OCI-LY3 (cell line): ENCODE data around the gene PRPH.

Experiments
- CTCF ChIP-seq: fragments of 200-600, 300-600 bp; sonication (generic); IDR thresholded peaks from 2 replicates; pipeline ENCODE4 v1.5.1; 2014; ENCODE audit warnings: antibody characterized with exemption, low read length, low read depth
- EZH2phosphoT487 ChIP-seq: fragments of 200-600 bp; shearing (Covaris generic); IDR thresholded peaks from 2 replicates; pipeline ENCODE4 v1.6.1; 2018; ENCODE audit warnings: antibody characterized with exemption, mixed run types, low read depth

GRCh38 chr12:49346659-49347310 is 51.8 kb downstream of the PRPH start, which contains the start of gene DNAJC22:
- TF ChIP-seq CTCF (no peak), EZH2phosphoT487 (no peak)
